ENCODE data around the gene NME3. TPM values are rescaled to one million over a fixed set of nuclear protein-coding genes. Genes with fewer than 3 reads are reported as not detected.

Gene NME3
- total RNA-seq, 1 donor from 2014 or later, result 33.3 TPM

DNA sequence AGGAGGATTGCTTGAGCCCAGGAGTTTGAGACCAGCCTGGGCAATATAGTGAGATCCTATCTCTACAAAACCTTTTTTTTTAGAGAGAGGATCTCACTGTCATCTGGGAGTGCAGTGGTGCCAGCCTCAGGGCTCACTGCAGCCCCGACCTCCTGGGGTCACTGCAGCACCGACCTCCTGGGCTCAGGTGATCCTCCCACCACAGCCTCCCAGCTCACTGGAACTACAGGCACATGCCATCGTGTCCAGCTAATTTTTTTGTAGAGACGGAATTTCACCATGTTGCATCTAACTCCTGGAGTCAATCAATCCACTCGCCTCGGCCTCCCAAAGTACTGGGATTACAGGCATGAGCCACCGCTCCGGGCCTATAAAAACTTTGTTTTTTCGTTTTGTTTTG, 50.0 kb downstream of the NME3 start:
- Mint-ChIP-seq H3K27ac (ENCODE audit: unreplicated experiment) (no peak overlapping the region), H3K4me1 (ENCODE audit: unreplicated experiment) (peaks cover 5% of the 10 kb centered on the region), H3K4me3 (ENCODE audit: unreplicated experiment) (no peak overlapping the region), H3K36me3 (ENCODE audit: low read depth, unreplicated experiment) (peaks cover 3% of the 10 kb centered on the region), H3K9me3 (ENCODE audit: unreplicated experiment) (no peaks in the 10 kb centered on the region), H3K27me3 (ENCODE audit: unreplicated experiment) (peaks cover 2% of the 10 kb centered on the region)
- TF ChIP-seq, protein P1, sequence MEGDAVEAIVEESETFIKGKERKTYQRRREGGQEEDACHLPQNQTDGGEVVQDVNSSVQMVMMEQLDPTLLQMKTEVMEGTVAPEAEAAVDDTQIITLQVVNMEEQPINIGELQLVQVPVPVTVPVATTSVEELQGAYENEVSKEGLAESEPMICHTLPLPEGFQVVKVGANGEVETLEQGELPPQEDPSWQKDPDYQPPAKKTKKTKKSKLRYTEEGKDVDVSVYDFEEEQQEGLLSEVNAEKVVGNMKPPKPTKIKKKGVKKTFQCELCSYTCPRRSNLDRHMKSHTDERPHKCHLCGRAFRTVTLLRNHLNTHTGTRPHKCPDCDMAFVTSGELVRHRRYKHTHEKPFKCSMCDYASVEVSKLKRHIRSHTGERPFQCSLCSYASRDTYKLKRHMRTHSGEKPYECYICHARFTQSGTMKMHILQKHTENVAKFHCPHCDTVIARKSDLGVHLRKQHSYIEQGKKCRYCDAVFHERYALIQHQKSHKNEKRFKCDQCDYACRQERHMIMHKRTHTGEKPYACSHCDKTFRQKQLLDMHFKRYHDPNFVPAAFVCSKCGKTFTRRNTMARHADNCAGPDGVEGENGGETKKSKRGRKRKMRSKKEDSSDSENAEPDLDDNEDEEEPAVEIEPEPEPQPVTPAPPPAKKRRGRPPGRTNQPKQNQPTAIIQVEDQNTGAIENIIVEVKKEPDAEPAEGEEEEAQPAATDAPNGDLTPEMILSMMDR (IDR thresholded peaks at IDR 0.05; ENCODE audit: unreplicated experiment), result no peak
- no peak for DNase-seq (ENCODE audit: low spot score)

Small RNA genes lying within 50 kb of the gene (microRNA-seq; reads per million reads assigned to microRNA genes)
- gene MIR3177 (ENCODE audit: unreplicated experiment), result 21.2 reads per million, percentile 67 among the genes with 10 or more reads in this experiment

Other genes with a start within 250 kb of the NME3 start
- gene TMEM204, start 237.9 kb downstream of the NME3 start, total RNA-seq (ENCODE audit: unreplicated experiment), result 66.3 TPM
- gene IFT140, start 159.5 kb downstream of the NME3 start, total RNA-seq (ENCODE audit: unreplicated experiment), result 39.9 TPM
- gene CRAMP1, start 159.2 kb downstream of the NME3 start, total RNA-seq (ENCODE audit: unreplicated experiment), result 46.8 TPM
- gene JPT2, start 93.3 kb downstream of the NME3 start, total RNA-seq (ENCODE audit: unreplicated experiment), result 180 TPM
- 147 TPM for gene MAPK8IP3, start 65.3 kb downstream of the NME3 start, total RNA-seq (ENCODE audit: unreplicated experiment)
- gene EME2, start 1.3 kb upstream of the NME3 start, total RNA-seq (ENCODE audit: unreplicated experiment), result 25.4 TPM
- 62.7 TPM for gene MRPS34, start 1.6 kb upstream of the NME3 start, total RNA-seq (ENCODE audit: unreplicated experiment)
- 52.9 TPM for gene SPSB3, start 11.0 kb upstream of the NME3 start, total RNA-seq (ENCODE audit: unreplicated experiment)
- 49.8 TPM for gene NUBP2, start 11.4 kb upstream of the NME3 start, total RNA-seq (ENCODE audit: unreplicated experiment)
- gene IGFALS, start 22.2 kb upstream of the NME3 start, total RNA-seq (ENCODE audit: unreplicated experiment), result not detected
- gene HAGH, start 55.3 kb upstream of the NME3 start, total RNA-seq (ENCODE audit: unreplicated experiment), result 44.8 TPM
- 23.1 TPM for gene FAHD1, start 55.7 kb upstream of the NME3 start, total RNA-seq (ENCODE audit: unreplicated experiment)
- not detected for gene MEIOB, start 100.6 kb upstream of the NME3 start, total RNA-seq (ENCODE audit: unreplicated experiment)
- not detected for gene HS3ST6, start 146.9 kb upstream of the NME3 start, total RNA-seq (ENCODE audit: unreplicated experiment)
- gene MSRB1, start 171.7 kb upstream of the NME3 start, total RNA-seq (ENCODE audit: unreplicated experiment), result 18.1 TPM
- not detected for gene RPL3L, start 183.1 kb upstream of the NME3 start, total RNA-seq (ENCODE audit: unreplicated experiment)
- 122 TPM for gene NDUFB10, start 188.0 kb upstream of the NME3 start, total RNA-seq (ENCODE audit: unreplicated experiment)
- 3,223 TPM for gene RPS2, start 193.3 kb upstream of the NME3 start, total RNA-seq (ENCODE audit: unreplicated experiment)
- not detected for gene RNF151, start 195.3 kb upstream of the NME3 start, total RNA-seq (ENCODE audit: unreplicated experiment)
- 25.0 TPM for gene TBL3, start 200.5 kb upstream of the NME3 start, total RNA-seq (ENCODE audit: unreplicated experiment)
- 0.23 TPM for gene NOXO1, start 209.9 kb upstream of the NME3 start, total RNA-seq (ENCODE audit: unreplicated experiment)
- 30.0 TPM for gene GFER, start 212.7 kb upstream of the NME3 start, total RNA-seq (ENCODE audit: unreplicated experiment)
- gene SYNGR3, start 218.4 kb upstream of the NME3 start, total RNA-seq (ENCODE audit: unreplicated experiment), result 0.82 TPM
- 34.4 TPM for gene ZNF598, start 238.3 kb upstream of the NME3 start, total RNA-seq (ENCODE audit: unreplicated experiment)
- 0.82 TPM for gene NPW, start 248.2 kb upstream of the NME3 start, total RNA-seq (ENCODE audit: unreplicated experiment)